Right ventricle myocardium inferior (tissue), 1 donor: Measurements from ENCODE around the gene PROK2. TPM values are rescaled to one million over a fixed set of nuclear protein-coding genes. Genes with fewer than 3 reads are reported as not detected.
A peak's percentile ranks its signal among the peaks of the same experiment; 100 is the strongest.

Source experiments
- ATAC-seq: fragments of 200-7000 bp; cut with Tn5 transposase; one replicate; pipeline ENCODE4 v1.9.1; 2020; ENCODE audit warnings: mild to moderate bottlenecking, moderate library complexity
- DNase-seq: peaks from one replicate; pipeline ENCODE4 v3.0.0; 2021; ENCODE audit errors: missing footprints
- intact Hi-C: fragments of 100-400 bp; cut with DNase I; formaldehyde crosslinking; loops from one replicate; pipeline ENCODE4 v1.11.0; 2022
- total RNA-seq: library from RNA; stranded (reverse); fragmentation: NEBNext Ultra II Directional; extraction: Animal tissue kit (Norgen Biotek cat#: 25700); gene quantifications from one replicate; pipeline ENCODE4 v1.2.1, GENCODE V29; 2021
- donor health status: DM: no; HTN: yes; CAD: no; lungs with severe emphysema.

Gene PROK2
- total RNA-seq, 1 donor from 2014 or later, result 0.41 TPM

- intact Hi-C loops, result no loop called here
- DNase-seq, result peak; percentile 74
- peak; percentile 68 for ATAC-seq
Observed at GRCh38 chr3:71753701-71754609, 31.0 kb downstream of the PROK2 start, which contains the start of gene GPR27. TSS of gene GPR27 (plus strand) at chr3:71753855. CDS start at chr3:71754050, 195 bp downstream.

GRCh38 chr3:71752831-71753700 lies 31.9 kb downstream of the PROK2 start:
- intact Hi-C loops, result no loop called here
- no peak for DNase-seq
- no peak for ATAC-seq

GRCh38 chr3:71751602-71752001 lies 33.3 kb downstream of the PROK2 start:
- intact Hi-C loops, result no loop called here
- no peak for DNase-seq
- no peak for ATAC-seq

- DNase-seq (no peak), ATAC-seq (no peak)
- intact Hi-C loops, result no loop called here
Observed at GRCh38 chr3:71744738-71745137, 40.2 kb downstream of the PROK2 start.

GRCh38 chr3:71742621-71743020 lies 42.3 kb downstream of the PROK2 start:
- intact Hi-C loops, result loop anchor here (1.0 kb wide), 1 partner anchor 15 kb away; no protein-coding TSS in a partner anchor
- DNase-seq (no peak), ATAC-seq (no peak)

GRCh38 chr3:71734881-71735280 lies 50.1 kb downstream of the PROK2 start:
- ATAC-seq (no peak), DNase-seq (no peak)
- intact Hi-C loops, result no loop called here

- intact Hi-C loops, result no loop called here
- ATAC-seq, result no peak
Observed at GRCh38 chr3:71733319-71733718, 51.6 kb downstream of the PROK2 start.

GRCh38 chr3:71732637-71733036 lies 52.3 kb downstream of the PROK2 start:
- intact Hi-C loops, result no loop called here
- ATAC-seq (no peak), DNase-seq (no peak)

More at GRCh38 chr3:71733319-71733718, 51.6 kb downstream of the PROK2 start:
- no peak for DNase-seq

GRCh38 chr3:71728632-71729342 lies 56.2 kb downstream of the PROK2 start:
- intact Hi-C loops, result loop anchor here (5.0 to 10.0 kb wide), 2 partner anchors 136 to 1094 kb away; no protein-coding TSS in a partner anchor
- DNase-seq (no peak), ATAC-seq (no peak)

GRCh38 chr3:71726146-71726545 lies 58.8 kb downstream of the PROK2 start:
- DNase-seq, result no peak
- ATAC-seq, result no peak
- intact Hi-C loops, result loop anchor here (5.0 to 10.0 kb wide), 2 partner anchors 139 to 1096 kb away; no protein-coding TSS in a partner anchor

- ATAC-seq, result peak; percentile 72
- intact Hi-C loops, result loop anchor here (5.0 to 10.0 kb wide), 2 partner anchors 139 to 1097 kb away; no protein-coding TSS in a partner anchor
- peak; percentile 79 for DNase-seq
Observed at GRCh38 chr3:71725271-71725991, 59.5 kb downstream of the PROK2 start, which contains the start of gene EIF4E3. TSS of gene EIF4E3 (minus strand) at chr3:71725402. CDS start at chr3:71725367, 35 bp downstream.

GRCh38 chr3:71724584-71725270 lies 60.2 kb downstream of the PROK2 start:
- peak; percentile 82 for DNase-seq
- peak; percentile 57 for ATAC-seq
- intact Hi-C loops, result loop anchor here (5.0 to 10.0 kb wide), 2 partner anchors 140 to 1098 kb away; no protein-coding TSS in a partner anchor

- ATAC-seq (no peak), DNase-seq (no peak)
- intact Hi-C loops, result loop anchor here (10.0 kb wide), 1 partner anchor 141 kb away; no protein-coding TSS in a partner anchor
Observed at GRCh38 chr3:71724171-71724453, 60.8 kb downstream of the PROK2 start.

GRCh38 chr3:71723452-71724170 lies 61.3 kb downstream of the PROK2 start:
- no peak for DNase-seq
- intact Hi-C loops, result loop anchor here (10.0 kb wide), 1 partner anchor 141 kb away; no protein-coding TSS in a partner anchor
- no peak for ATAC-seq

- ATAC-seq, result no peak
- intact Hi-C loops, result loop anchor here (10.0 kb wide), 1 partner anchor 142 kb away; no protein-coding TSS in a partner anchor
- no peak for DNase-seq
Observed at GRCh38 chr3:71722693-71723092, 62.3 kb downstream of the PROK2 start.
